Fibroblast of the aortic adventitia (primary cell): ENCODE results near the gene EPHA4. TPM values are rescaled to one million over a fixed set of nuclear protein-coding genes. Genes with fewer than 3 reads are reported as not detected.

Experiments
- DNase-seq: peaks from one replicate; pipeline ENCODE4 v3.0.0-alpha.2; 2010; ENCODE audit warnings: low read depth
- H3K4me3 ChIP-seq: 2 replicates; pipeline ENCODE4 v1.5.1; 2011; ENCODE audit warnings: low read depth, mild to moderate bottlenecking, control low read depth, low read length, moderate library complexity
- total RNA-seq: library from RNA; depleted of rRNA; stranded (reverse); fragments of >200 nt; gene quantifications from 2 replicates; pipeline ENCODE4 v1.2.3, GENCODE V29; 2012; ENCODE audit warnings: low replicate concordance
- TF ChIP-seq, protein P1 (sequence below): IDR thresholded peaks from 2 replicates; pipeline ENCODE4 v1.5.1; 2011; ENCODE audit warnings: mild to moderate bottlenecking, low read length, control low read depth, inconsistent platforms; ENCODE audit not compliant: insufficient read depth

The EPHA4 gene
- total RNA-seq, 1 donor, result 13.9 TPM

DNA sequence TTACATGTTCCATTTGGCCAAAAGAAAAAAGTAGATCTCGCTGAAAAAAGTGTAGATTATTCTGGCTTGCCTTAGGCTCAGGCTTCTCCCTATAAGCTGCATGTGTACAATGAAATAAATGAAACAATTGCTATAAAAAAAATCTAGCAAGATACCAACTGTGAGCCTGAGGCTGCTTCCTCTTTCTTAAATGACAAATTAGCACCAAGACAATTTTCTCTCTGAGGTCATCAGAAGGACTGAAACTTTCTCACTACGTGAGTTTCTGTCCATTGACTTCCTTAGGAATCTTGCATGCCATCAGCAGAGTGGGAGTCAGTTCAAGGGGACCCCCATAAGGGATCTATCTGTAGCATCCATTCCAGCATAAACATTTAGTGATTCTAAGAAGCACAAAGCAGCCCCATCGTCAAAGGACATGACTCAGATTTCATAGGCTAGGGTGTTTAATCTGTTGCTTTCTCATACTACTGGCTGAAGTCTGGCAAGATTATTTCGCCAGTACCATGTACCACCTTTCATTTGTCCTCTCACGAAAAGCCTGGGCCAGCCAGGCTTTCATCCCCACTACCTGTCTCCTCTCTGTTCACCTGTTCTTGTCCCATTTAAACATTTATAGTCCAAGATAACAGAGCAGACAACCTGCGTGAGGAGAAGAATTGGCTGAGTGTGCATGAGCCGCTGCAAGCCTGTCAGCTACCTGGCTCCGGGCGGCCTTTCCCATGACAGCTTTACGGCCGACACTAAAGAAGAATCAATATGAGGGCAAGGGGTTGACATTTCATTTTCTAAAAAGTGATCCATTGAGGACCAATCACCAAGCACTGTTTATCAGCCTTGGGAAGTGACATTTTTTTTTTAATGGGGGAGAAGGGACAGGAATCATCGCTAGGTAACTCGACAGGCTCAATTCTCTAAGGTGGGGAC is 120.0 kb downstream of the EPHA4 start:
- TF ChIP-seq, protein P1, sequence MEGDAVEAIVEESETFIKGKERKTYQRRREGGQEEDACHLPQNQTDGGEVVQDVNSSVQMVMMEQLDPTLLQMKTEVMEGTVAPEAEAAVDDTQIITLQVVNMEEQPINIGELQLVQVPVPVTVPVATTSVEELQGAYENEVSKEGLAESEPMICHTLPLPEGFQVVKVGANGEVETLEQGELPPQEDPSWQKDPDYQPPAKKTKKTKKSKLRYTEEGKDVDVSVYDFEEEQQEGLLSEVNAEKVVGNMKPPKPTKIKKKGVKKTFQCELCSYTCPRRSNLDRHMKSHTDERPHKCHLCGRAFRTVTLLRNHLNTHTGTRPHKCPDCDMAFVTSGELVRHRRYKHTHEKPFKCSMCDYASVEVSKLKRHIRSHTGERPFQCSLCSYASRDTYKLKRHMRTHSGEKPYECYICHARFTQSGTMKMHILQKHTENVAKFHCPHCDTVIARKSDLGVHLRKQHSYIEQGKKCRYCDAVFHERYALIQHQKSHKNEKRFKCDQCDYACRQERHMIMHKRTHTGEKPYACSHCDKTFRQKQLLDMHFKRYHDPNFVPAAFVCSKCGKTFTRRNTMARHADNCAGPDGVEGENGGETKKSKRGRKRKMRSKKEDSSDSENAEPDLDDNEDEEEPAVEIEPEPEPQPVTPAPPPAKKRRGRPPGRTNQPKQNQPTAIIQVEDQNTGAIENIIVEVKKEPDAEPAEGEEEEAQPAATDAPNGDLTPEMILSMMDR, result no peak
- no peak for DNase-seq
- no peak overlapping the region for H3K4me3 ChIP-seq

DNA sequence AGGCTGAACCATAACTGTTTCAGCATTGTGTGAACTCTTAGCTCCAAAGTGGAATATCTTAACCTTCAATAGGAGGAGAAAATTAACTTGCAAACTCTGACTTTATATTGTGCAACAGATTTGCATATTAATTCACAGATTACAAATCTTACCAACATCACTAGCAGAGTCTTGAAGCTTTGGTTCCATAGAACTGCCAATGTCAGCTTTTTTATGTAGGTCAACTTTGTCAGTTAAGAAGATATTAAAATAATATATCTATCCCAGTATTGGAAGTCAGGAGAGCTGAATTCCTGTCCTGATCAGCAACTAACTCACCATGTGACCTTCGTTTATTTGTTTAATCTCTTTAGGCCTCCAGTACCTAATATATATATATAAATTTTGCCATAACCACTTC is 121.8 kb downstream of the EPHA4 start:
- TF ChIP-seq, protein P1, result no peak
- DNase-seq, result no peak
- no peak overlapping the region for H3K4me3 ChIP-seq

DNA sequence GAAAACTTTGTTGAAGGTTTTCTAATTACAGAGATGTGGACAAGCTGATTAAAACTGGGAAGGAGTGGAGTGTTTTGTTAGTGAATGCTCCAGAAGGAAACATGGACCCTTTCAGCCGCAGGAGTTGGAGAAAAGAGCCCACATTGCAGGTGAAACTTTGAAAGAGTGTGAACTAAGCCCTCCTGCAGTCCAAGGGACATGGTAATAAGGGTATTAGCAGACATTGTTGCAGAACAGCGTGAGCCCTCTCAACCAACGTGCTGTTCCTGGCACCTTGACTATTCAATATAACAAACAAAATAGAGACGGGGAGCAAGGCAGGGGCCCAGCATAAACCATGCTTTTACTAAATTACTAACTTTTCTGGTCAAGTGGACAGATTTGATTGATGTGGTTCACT is 122.7 kb downstream of the EPHA4 start:
- TF ChIP-seq, protein P1, result no peak
- no peak overlapping the region for H3K4me3 ChIP-seq
- DNase-seq, result no peak

DNA sequence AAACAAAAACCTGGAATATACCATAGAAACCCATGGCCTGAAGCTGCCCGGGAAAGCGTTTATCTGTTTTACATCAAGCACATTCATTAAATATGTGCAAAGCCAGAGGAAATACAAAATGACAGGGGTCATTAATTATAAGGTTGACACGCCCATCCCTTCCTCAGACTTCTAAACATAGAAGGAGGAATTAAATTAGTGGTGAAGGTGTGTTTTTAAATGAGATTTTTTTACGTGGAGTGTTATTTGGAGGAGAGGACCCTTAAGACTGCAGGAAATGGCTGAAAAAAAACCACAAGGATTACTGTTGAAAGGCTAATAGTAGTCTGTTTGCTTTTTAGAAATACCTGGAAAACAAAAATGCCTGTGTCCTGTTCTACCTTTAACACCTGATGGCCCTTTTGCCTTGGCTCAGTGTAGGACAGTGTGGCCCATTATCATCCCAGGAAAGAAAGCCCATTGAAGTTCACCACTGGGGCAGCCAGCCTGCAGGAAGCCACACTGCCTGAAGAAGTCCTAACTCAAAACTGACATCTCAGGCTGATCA is 123.2 kb downstream of the EPHA4 start:
- no peak for DNase-seq
- TF ChIP-seq, protein P1, result no peak
- H3K4me3 ChIP-seq, result no peak overlapping the region

DNA sequence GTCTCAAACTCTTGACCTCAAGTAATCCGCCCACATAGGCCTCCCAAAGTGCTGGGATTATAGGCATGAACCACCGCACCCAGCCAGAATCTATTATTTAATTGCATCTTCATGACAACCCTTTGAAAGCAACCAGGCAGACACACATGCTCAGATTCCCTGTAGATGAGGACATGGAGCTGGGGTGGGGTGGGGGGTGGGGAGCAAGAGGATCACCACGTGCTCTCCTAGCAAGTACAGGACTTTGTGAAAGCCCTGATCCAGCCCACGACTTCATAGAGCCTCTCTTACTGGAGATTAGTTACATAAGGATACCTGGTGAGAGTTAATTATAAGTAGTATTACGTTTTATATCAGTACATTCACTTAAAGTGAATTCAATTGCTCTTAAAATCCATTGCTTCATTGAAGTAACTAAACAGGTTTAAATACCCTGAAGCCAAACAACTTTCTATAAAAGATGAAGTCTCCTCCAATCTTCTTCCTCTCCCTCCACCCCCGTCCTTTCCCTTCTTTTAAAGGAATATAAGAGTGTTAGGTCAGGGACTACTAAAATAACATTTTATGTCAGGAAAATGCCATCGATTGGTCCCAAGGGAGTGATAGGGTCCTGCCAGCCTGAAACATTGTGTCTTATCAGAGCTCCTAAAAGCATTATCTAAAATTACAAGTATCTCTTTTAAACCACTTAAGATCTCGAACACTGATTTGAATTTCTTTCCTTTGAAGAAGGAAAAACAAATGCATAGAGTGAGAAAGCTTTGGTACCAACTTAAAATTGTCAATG is 123.9 kb downstream of the EPHA4 start:
- TF ChIP-seq, protein P1, result no peak
- no peak overlapping the region for H3K4me3 ChIP-seq
- no peak for DNase-seq

DNA sequence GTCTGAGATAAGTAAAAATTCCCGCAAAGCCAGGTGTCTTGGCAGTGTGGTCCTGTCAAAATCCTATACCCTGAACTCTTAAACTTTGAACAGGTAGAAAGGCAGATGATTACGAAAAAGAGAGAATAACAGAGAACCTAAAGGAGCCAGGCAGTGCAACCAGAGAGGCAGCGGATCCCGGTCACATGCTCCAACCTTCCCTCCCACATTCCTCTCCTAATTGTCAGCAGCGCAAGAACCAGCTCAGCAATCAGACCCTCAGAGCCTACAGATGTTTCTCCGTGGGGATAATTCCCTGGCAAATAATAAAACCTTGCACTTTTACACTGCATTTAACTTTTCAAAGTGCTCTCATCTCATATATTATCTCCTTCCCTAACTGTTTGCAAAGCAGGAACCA is 124.8 kb downstream of the EPHA4 start:
- TF ChIP-seq, protein P1, result no peak
- no peak for DNase-seq
- no peak overlapping the region for H3K4me3 ChIP-seq
